GM19463 (cell line): ENCODE data around the gene SLC16A7.
"Not testable (repeated sequence)": the region's sequence is repeated elsewhere in the genome, so short reads cannot be mapped to it uniquely, and the experiment has no call there.

ENCODE experiments used
- ATAC-seq: cut with Tn5 transposase; IDR thresholded peaks from one replicate; pipeline ENCODE4 v1.9.1; 2021; ENCODE audit warnings: mild to moderate bottlenecking, moderate library complexity; ENCODE audit not compliant: unreplicated experiment

The SLC16A7 gene

GRCh38 chr12:59733200-59733599 lies 137.4 kb downstream of the SLC16A7 start:
- ATAC-seq, result no peak

- ATAC-seq, result no peak
Measured at GRCh38 chr12:59734371-59734770, 138.5 kb downstream of the SLC16A7 start.

- ATAC-seq, result no peak
Measured at GRCh38 chr12:59735231-59735630, 139.4 kb downstream of the SLC16A7 start.

- ATAC-seq, result no peak
Measured at GRCh38 chr12:59736359-59736758, 140.5 kb downstream of the SLC16A7 start.

GRCh38 chr12:59736786-59737185 lies 141.0 kb downstream of the SLC16A7 start:
- ATAC-seq, result no peak

- no peak for ATAC-seq
Measured at GRCh38 chr12:59737725-59738463, 142.1 kb downstream of the SLC16A7 start.

GRCh38 chr12:59742841-59743240 lies 147.0 kb downstream of the SLC16A7 start:
- ATAC-seq, result no peak

- ATAC-seq, result no peak
Measured at GRCh38 chr12:59744564-59744963, 148.7 kb downstream of the SLC16A7 start.

GRCh38 chr12:59751091-59751490 lies 155.3 kb downstream of the SLC16A7 start:
- not testable (repeated sequence) for ATAC-seq

GRCh38 chr12:59761542-59761941 lies 165.7 kb downstream of the SLC16A7 start:
- no peak for ATAC-seq

GRCh38 chr12:59763835-59764234 lies 168.0 kb downstream of the SLC16A7 start:
- no peak for ATAC-seq

GRCh38 chr12:59768031-59768430 lies 172.2 kb downstream of the SLC16A7 start:
- ATAC-seq, result no peak

GRCh38 chr12:59780605-59781135 lies 184.8 kb downstream of the SLC16A7 start:
- ATAC-seq, result peak; percentile 42

- no peak for ATAC-seq
Measured at GRCh38 chr12:59787610-59788009, 191.8 kb downstream of the SLC16A7 start.

GRCh38 chr12:59792647-59793046 lies 196.8 kb downstream of the SLC16A7 start:
- no peak for ATAC-seq

GRCh38 chr12:59803735-59804134 lies 207.9 kb downstream of the SLC16A7 start:
- ATAC-seq, result no peak

GRCh38 chr12:59808317-59808910 lies 212.6 kb downstream of the SLC16A7 start:
- ATAC-seq, result peak; percentile 90

GRCh38 chr12:59811991-59812390 lies 216.2 kb downstream of the SLC16A7 start:
- no peak for ATAC-seq

GRCh38 chr12:59812716-59813115 lies 216.9 kb downstream of the SLC16A7 start:
- ATAC-seq, result no peak

- no peak for ATAC-seq
Measured at GRCh38 chr12:59820594-59821011, 224.8 kb downstream of the SLC16A7 start.

- no peak for ATAC-seq
Measured at GRCh38 chr12:59823567-59823966, 227.7 kb downstream of the SLC16A7 start.

- ATAC-seq, result no peak
Measured at GRCh38 chr12:59827767-59828166, 231.9 kb downstream of the SLC16A7 start.
